Stimulated activated CD8-positive, alpha-beta memory T cell treated with anti-CD3 and anti-CD28 coated beads, Interleukin-15, amount 100 ng/mL, for 1 hour (primary cell): ENCODE data around the gene MAPKAP1.
A peak's percentile ranks its signal among the peaks of the same experiment; 100 is the strongest.

Source experiments
- DNase-seq: peaks from one replicate; pipeline ENCODE4 v3.0.0-alpha.2; 2020; ENCODE audit warnings: low read depth

Gene MAPKAP1

GRCh38 chr9:125564631-125565030 is 142.4 kb downstream of the MAPKAP1 start:
- no peak for DNase-seq

- no peak for DNase-seq
Observed at GRCh38 chr9:125561509-125562148, 145.4 kb downstream of the MAPKAP1 start.

GRCh38 chr9:125559894-125560293 is 147.1 kb downstream of the MAPKAP1 start:
- no peak for DNase-seq

- DNase-seq = no peak
Observed at GRCh38 chr9:125559194-125559593, 147.8 kb downstream of the MAPKAP1 start.

- peak; percentile 12 for DNase-seq
Observed at GRCh38 chr9:125558453-125559092, 148.4 kb downstream of the MAPKAP1 start.

GRCh38 chr9:125556046-125556721 is 150.8 kb downstream of the MAPKAP1 start:
- no peak for DNase-seq

- no peak for DNase-seq
Observed at GRCh38 chr9:125554726-125555125, 152.3 kb downstream of the MAPKAP1 start.

GRCh38 chr9:125551781-125552180 is 155.2 kb downstream of the MAPKAP1 start:
- DNase-seq = no peak

GRCh38 chr9:125549891-125550885 is 156.8 kb downstream of the MAPKAP1 start:
- no peak for DNase-seq

- DNase-seq = no peak
Observed at GRCh38 chr9:125549465-125549871, 157.5 kb downstream of the MAPKAP1 start.

GRCh38 chr9:125549039-125549438 is 158.0 kb downstream of the MAPKAP1 start:
- DNase-seq = no peak

GRCh38 chr9:125548141-125548540 is 158.9 kb downstream of the MAPKAP1 start:
- DNase-seq = no peak

GRCh38 chr9:125547368-125547767 is 159.6 kb downstream of the MAPKAP1 start:
- no peak for DNase-seq

GRCh38 chr9:125545845-125546244 is 161.2 kb downstream of the MAPKAP1 start:
- no peak for DNase-seq

GRCh38 chr9:125544988-125545651 is 161.9 kb downstream of the MAPKAP1 start:
- DNase-seq = no peak

GRCh38 chr9:125544484-125544883 is 162.5 kb downstream of the MAPKAP1 start:
- no peak for DNase-seq

GRCh38 chr9:125541840-125542243 is 165.2 kb downstream of the MAPKAP1 start:
- no peak for DNase-seq

- no peak for DNase-seq
Observed at GRCh38 chr9:125540497-125540896, 166.5 kb downstream of the MAPKAP1 start.

- no peak for DNase-seq
Observed at GRCh38 chr9:125538092-125538473, 168.9 kb downstream of the MAPKAP1 start.

GRCh38 chr9:125537442-125538091 is 169.4 kb downstream of the MAPKAP1 start:
- no peak for DNase-seq

- DNase-seq = no peak
Observed at GRCh38 chr9:125536776-125537175, 170.2 kb downstream of the MAPKAP1 start.
